H9 (cell line): ENCODE data around the gene SEMA6A. TPM values are rescaled to one million over a fixed set of nuclear protein-coding genes. Genes with fewer than 3 reads are reported as not detected.

Experiments used
- DNase-seq: peaks from one replicate; pipeline ENCODE4 v3.0.0-alpha.2; 2017
- H2AFZ ChIP-seq: one replicate; pipeline ENCODE4 v1.6.1; 2013; ENCODE audit warnings: mild to moderate bottlenecking, low read length, control low read depth, moderate library complexity
- H2AK5ac ChIP-seq: 2 replicates; pipeline ENCODE4 v1.6.1; 2013; ENCODE audit warnings: low read length, control low read depth, mixed read lengths; ENCODE audit not compliant: insufficient read length
- H2BK120ac ChIP-seq: one replicate; pipeline ENCODE4 v1.6.1; 2013; ENCODE audit warnings: low read depth, mild to moderate bottlenecking, low read length, control low read depth, inconsistent platforms; ENCODE audit not compliant: poor library complexity, severe bottlenecking
- H2BK12ac ChIP-seq: 2 replicates; pipeline ENCODE4 v1.6.1; 2013; ENCODE audit warnings: low read length, control low read depth, mixed read lengths, low read depth; ENCODE audit not compliant: insufficient read length
- H2BK15ac ChIP-seq: 2 replicates; pipeline ENCODE4 v1.6.1; 2013; ENCODE audit warnings: low read depth, low read length, control low read depth
- H2BK20ac ChIP-seq: one replicate; pipeline ENCODE4 v1.6.1; 2013; ENCODE audit warnings: low read depth, mild to moderate bottlenecking, low read length, control low read depth, inconsistent platforms; ENCODE audit not compliant: poor library complexity, severe bottlenecking
- H2BK5ac ChIP-seq: 2 replicates; pipeline ENCODE4 v1.6.1; 2013; ENCODE audit warnings: low read length, control low read depth, mixed read lengths; ENCODE audit not compliant: insufficient read length
- H3K14ac ChIP-seq: 2 replicates; pipeline ENCODE4 v1.6.1; 2013; ENCODE audit warnings: low read length, control low read depth; ENCODE audit not compliant: insufficient read depth
- H3K18ac ChIP-seq: 2 replicates; pipeline ENCODE4 v1.6.1; 2013; ENCODE audit warnings: low read depth, mild to moderate bottlenecking, mixed read lengths, low read length, control low read depth; ENCODE audit not compliant: insufficient read length
- H3K23ac ChIP-seq: 2 replicates; pipeline ENCODE4 v1.6.1; 2013; ENCODE audit warnings: low read length, control low read depth, mixed read lengths, low read depth; ENCODE audit not compliant: insufficient read length
- H3K23me2 ChIP-seq: 2 replicates; pipeline ENCODE4 v1.6.1; 2013; ENCODE audit warnings: low read depth, mild to moderate bottlenecking, mixed read lengths, low read length, control low read depth; ENCODE audit not compliant: insufficient read length, poor library complexity, severe bottlenecking
- H3K27ac ChIP-seq: 2 replicates; pipeline ENCODE4 v1.5.1; 2013; ENCODE audit warnings: low read length, control low read depth, mixed read lengths, low read depth; ENCODE audit not compliant: insufficient read length
- H3K27me3 ChIP-seq: 2 replicates; pipeline ENCODE4 v1.6.1; 2013; ENCODE audit warnings: low read length, control low read depth, inconsistent platforms; ENCODE audit not compliant: insufficient read depth
- H3K4ac ChIP-seq: 2 replicates; pipeline ENCODE4 v1.6.1; 2013; ENCODE audit warnings: low read depth, mild to moderate bottlenecking, control low read depth, inconsistent platforms, low read length, moderate library complexity
- H3K4me1 ChIP-seq: 2 replicates; pipeline ENCODE4 v1.6.1; 2013; ENCODE audit warnings: low read length, control low read depth, inconsistent platforms; ENCODE audit not compliant: insufficient read depth
- H3K4me2 ChIP-seq: 2 replicates; pipeline ENCODE4 v1.6.1; 2013; ENCODE audit warnings: low read length, control low read depth, mixed read lengths; ENCODE audit not compliant: insufficient read length, insufficient read depth
- H3K56ac ChIP-seq: 2 replicates; pipeline ENCODE4 v1.6.1; 2013; ENCODE audit warnings: low read depth, mild to moderate bottlenecking, mixed read lengths, low read length, control low read depth; ENCODE audit not compliant: insufficient read length
- H3K79me1 ChIP-seq: 2 replicates; pipeline ENCODE4 v1.6.1; 2013; ENCODE audit warnings: low read depth, mild to moderate bottlenecking, moderate library complexity, low read length, control low read depth, inconsistent platforms; ENCODE audit not compliant: insufficient read depth, poor library complexity, severe bottlenecking
- H3K79me2 ChIP-seq: 2 replicates; pipeline ENCODE4 v1.6.1; 2013; ENCODE audit warnings: low read length, control low read depth, inconsistent platforms; ENCODE audit not compliant: insufficient read depth
- H3K9ac ChIP-seq: 2 replicates; pipeline ENCODE4 v1.6.1; 2013; ENCODE audit warnings: low read length, control low read depth, mixed read lengths; ENCODE audit not compliant: insufficient read length; ENCODE audit errors: extremely low read depth
- H3K9me3 ChIP-seq: one replicate; pipeline ENCODE4 v1.6.1; 2013; ENCODE audit warnings: low read depth, low read length, inconsistent platforms; ENCODE audit not compliant: control insufficient read depth
- H3T11ph ChIP-seq: one replicate; pipeline ENCODE4 v1.6.1; 2013; ENCODE audit warnings: mild to moderate bottlenecking, low read length, control low read depth, inconsistent platforms
- H4K20me1 ChIP-seq: one replicate; pipeline ENCODE4 v1.6.1; 2013; ENCODE audit not compliant: control insufficient read depth, insufficient read length, insufficient read depth
- H4K5ac ChIP-seq: 2 replicates; pipeline ENCODE4 v1.6.1; 2013; ENCODE audit warnings: low read depth, mild to moderate bottlenecking, mixed read lengths, low read length, control low read depth; ENCODE audit not compliant: insufficient read length
- H4K8ac ChIP-seq: replicated peaks from 2 replicates; pipeline ENCODE4 v1.6.1; 2013; ENCODE audit warnings: low read length, control low read depth, mixed read lengths, low read depth; ENCODE audit not compliant: insufficient read length
- H4K91ac ChIP-seq: 2 replicates; pipeline ENCODE4 v1.6.1; 2013; ENCODE audit warnings: low read depth, mild to moderate bottlenecking, moderate library complexity, mixed read lengths, low read length, control low read depth; ENCODE audit not compliant: insufficient read length
- H3K27ac Mint-ChIP-seq, 3 experiments: 2 replicates in 2 of 3; 3 replicates in 1 of 3; pipeline ENCODE4 v1.8.0; 2020 to 2021; ENCODE audit warnings: mixed read lengths in 3 of 3, mild to moderate bottlenecking in 1 of 3, moderate library complexity in 1 of 3
- H3K27me3 Mint-ChIP-seq: 2 replicates; pipeline ENCODE4 v1.8.0; 2021; ENCODE audit warnings: low read depth, mild to moderate bottlenecking, moderate library complexity, mixed read lengths
- H3K36me3 Mint-ChIP-seq, 3 experiments: 2 replicates in 2 of 3; 3 replicates in 1 of 3; pipeline ENCODE4 v1.8.0; 2020 to 2021; ENCODE audit warnings: low read depth in 3 of 3, mixed read lengths in 3 of 3; ENCODE audit not compliant: insufficient read depth in 1 of 3
- H3K4me1 Mint-ChIP-seq, 2 experiments: 2 replicates each; pipeline ENCODE4 v1.8.0; 2020; ENCODE audit warnings: mixed read lengths in 2 of 2
- H3K4me3 Mint-ChIP-seq, 2 experiments: 2 replicates in 1 of 2; 3 replicates in 1 of 2; pipeline ENCODE4 v1.8.0; 2020 to 2021; ENCODE audit warnings: mild to moderate bottlenecking in 2 of 2, mixed read lengths in 2 of 2, moderate library complexity in 1 of 2
- H3K9me3 Mint-ChIP-seq, 2 experiments: 2 replicates in 1 of 2; 3 replicates in 1 of 2; pipeline ENCODE4 v1.8.0; 2020; ENCODE audit warnings: mild to moderate bottlenecking in 2 of 2, mixed read lengths in 2 of 2, moderate library complexity in 1 of 2
- CTCF ChIP-seq: fragments of 200-600 bp; sonication (generic); conservative IDR thresholded peaks from 3 replicates; pipeline ENCODE4 v1.8.0; 2021; ENCODE audit warnings: antibody characterized with exemption, mild to moderate bottlenecking
- WGBS: extraction: QIAGEN DNeasy Blood & Tissue Kit; methylation state at CpG from one replicate; pipeline ENCODE4 v1.1.7; 2013; ENCODE audit warnings: missing lambda C conversion rate, low lambda C conversion rate, mixed read lengths; ENCODE audit not compliant: insufficient read length; ENCODE audit errors: extremely low coverage; 5-methylcytosine and 5-hydroxymethylcytosine counted together
- total RNA-seq: library from RNA; stranded (reverse); gene quantifications from 2 replicates; pipeline ENCODE4 v1.2.1, GENCODE V29; 2021

SEMA6A gene
- total RNA-seq, 1 experiment from 2014 or later = 354 TPM

GRCh38 chr5:116396476-116397099 lies 178.0 kb downstream of the SEMA6A start:
- H2BK12ac ChIP-seq = no peak overlapping the region
- Mint-ChIP-seq H3K9me3 (no peaks in the 10 kb centered on the region), H3K4me3 (no peak overlapping the region), H3K4me1 (peaks cover 13% of the 10 kb centered on the region in 2 experiments), H3K27ac (no peak overlapping the region; a peak in 1 of 7 replicates), H3K36me3 (no peaks in the 10 kb centered on the region), H3K27me3 (no peaks in the 10 kb centered on the region)
- no peak overlapping the region for H3K4ac ChIP-seq
- no peaks in the 10 kb centered on the region for H3K4me1 ChIP-seq
- no CpG with 5 or more reads among the region's 2 CpGs for WGBS
- H3K27me3 ChIP-seq = no peaks in the 10 kb centered on the region
- H2BK120ac ChIP-seq = no peak overlapping the region
- no peak for TF ChIP-seq CTCF
- H3K9ac ChIP-seq = no peak overlapping the region
- H3K23ac ChIP-seq = no peak overlapping the region
- H2BK5ac ChIP-seq = no peak overlapping the region
- H3K79me2 ChIP-seq = no peaks in the 10 kb centered on the region
- H2BK15ac ChIP-seq = no peak overlapping the region
- H3K4me2 ChIP-seq = no peak overlapping the region
- no peak overlapping the region for H4K91ac ChIP-seq
- no peak overlapping the region for H3K18ac ChIP-seq
- H2AK5ac ChIP-seq = no peak overlapping the region
- no peaks in the 10 kb centered on the region for H3K9me3 ChIP-seq
- no peak overlapping the region for H3K56ac ChIP-seq
- no peak overlapping the region for H3K27ac ChIP-seq
- H3K14ac ChIP-seq = no peak overlapping the region; the same call in 1 of the 2 replicates
- H4K5ac ChIP-seq = no peak overlapping the region
- no peak overlapping the region for H2BK20ac ChIP-seq
- H3K23me2 ChIP-seq = no peaks in the 10 kb centered on the region
- H4K8ac ChIP-seq = no peak overlapping the region
- no peak overlapping the region for H2AFZ ChIP-seq
- no peak overlapping the region for H3T11ph ChIP-seq
- no peaks in the 10 kb centered on the region for H3K79me1 ChIP-seq
- DNase-seq = no peak
- H4K20me1 ChIP-seq = no peaks in the 10 kb centered on the region
